Brain microvascular endothelial cell (primary cell): ENCODE results near the gene AMOTL1.

Experiments used
- DNase-seq: peaks from one replicate; pipeline ENCODE4 v3.0.0-alpha.2; 2020
- H3K27ac ChIP-seq: fragments of 250-450 bp; sonication (Bioruptor Pico); 2 replicates; pipeline ENCODE4 v1.5.1; 2020; ENCODE audit warnings: mild to moderate bottlenecking, moderate library complexity
- H3K27me3 ChIP-seq: fragments of 250-450 bp; sonication (Bioruptor Pico); replicated peaks from 2 replicates; pipeline ENCODE4 v1.5.1; 2020; ENCODE audit warnings: mild to moderate bottlenecking
- H3K36me3 ChIP-seq: fragments of 250-450 bp; sonication (Bioruptor Pico); replicated peaks from 2 replicates; pipeline ENCODE4 v1.5.1; 2020; ENCODE audit warnings: mild to moderate bottlenecking
- H3K4me3 ChIP-seq: 2 replicates; pipeline ENCODE4 v1.5.1; 2011; ENCODE audit warnings: low read depth, mild to moderate bottlenecking, control low read depth, low read length, moderate library complexity
- in situ Hi-C: cut with HindIII; loops from 2 replicates; pipeline ENCODE4 v1.10.0; 2017; ENCODE audit warnings: low sequenced_read_pairs, low pct_ligation_motif_present
- TF ChIP-seq, protein P1 (sequence below): IDR thresholded peaks from 2 replicates; pipeline ENCODE4 v1.5.1; 2011; ENCODE audit warnings: low read depth, mild to moderate bottlenecking, moderate library complexity, low read length, control low read depth, inconsistent platforms; ENCODE audit errors: missing control alignments

AMOTL1 gene

DNA sequence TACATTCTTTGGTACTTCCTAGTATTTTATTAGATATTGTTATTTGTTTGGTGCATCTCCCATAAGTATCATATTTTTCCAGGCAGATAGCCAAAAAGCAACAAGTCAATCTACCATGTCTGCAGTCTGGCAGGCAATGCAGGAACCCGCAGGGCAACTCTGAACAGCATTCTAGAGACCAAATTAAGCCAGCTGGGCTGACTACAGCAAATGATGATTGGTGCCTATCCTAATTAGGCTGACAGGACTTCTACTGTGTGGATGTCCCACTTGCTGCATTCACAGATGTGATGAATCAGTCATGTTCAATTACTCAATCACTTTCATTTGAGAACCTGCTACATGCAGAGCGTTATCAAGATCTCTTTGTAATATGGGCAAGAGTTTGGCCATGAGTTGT lies 40.3 kb upstream of the AMOTL1 start:
- TF ChIP-seq, protein P1, sequence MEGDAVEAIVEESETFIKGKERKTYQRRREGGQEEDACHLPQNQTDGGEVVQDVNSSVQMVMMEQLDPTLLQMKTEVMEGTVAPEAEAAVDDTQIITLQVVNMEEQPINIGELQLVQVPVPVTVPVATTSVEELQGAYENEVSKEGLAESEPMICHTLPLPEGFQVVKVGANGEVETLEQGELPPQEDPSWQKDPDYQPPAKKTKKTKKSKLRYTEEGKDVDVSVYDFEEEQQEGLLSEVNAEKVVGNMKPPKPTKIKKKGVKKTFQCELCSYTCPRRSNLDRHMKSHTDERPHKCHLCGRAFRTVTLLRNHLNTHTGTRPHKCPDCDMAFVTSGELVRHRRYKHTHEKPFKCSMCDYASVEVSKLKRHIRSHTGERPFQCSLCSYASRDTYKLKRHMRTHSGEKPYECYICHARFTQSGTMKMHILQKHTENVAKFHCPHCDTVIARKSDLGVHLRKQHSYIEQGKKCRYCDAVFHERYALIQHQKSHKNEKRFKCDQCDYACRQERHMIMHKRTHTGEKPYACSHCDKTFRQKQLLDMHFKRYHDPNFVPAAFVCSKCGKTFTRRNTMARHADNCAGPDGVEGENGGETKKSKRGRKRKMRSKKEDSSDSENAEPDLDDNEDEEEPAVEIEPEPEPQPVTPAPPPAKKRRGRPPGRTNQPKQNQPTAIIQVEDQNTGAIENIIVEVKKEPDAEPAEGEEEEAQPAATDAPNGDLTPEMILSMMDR = no peak
- H3K27ac ChIP-seq = no peak overlapping the region
- H3K4me3 ChIP-seq = no peak overlapping the region
- no peaks in the 10 kb centered on the region for H3K36me3 ChIP-seq
- no peaks in the 10 kb centered on the region for H3K27me3 ChIP-seq
- in situ Hi-C loops = no loop called here
- DNase-seq = no peak

DNA sequence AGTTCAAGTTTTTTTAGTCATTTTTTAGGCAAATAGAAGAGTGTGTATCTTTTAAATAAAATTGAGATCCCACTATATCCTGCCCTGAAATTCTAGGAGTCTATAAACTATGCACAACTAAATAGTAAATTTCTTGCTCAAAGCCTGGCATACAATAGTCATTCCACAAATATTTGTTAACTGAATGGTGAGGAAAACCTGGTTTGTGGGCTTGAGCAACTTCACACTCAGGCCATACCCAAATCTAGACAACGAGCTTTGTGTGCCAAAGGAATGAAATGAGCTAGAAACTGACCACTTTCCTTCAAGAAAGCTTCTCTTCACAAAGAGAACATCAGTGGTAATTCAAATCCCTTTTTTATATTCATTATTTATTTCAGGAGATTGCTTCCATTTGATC lies 39.6 kb upstream of the AMOTL1 start:
- no peak for DNase-seq
- Histone ChIP-seq H3K36me3 (no peaks in the 10 kb centered on the region), H3K27ac (no peak overlapping the region), H3K4me3 (no peak overlapping the region), H3K27me3 (no peaks in the 10 kb centered on the region)
- in situ Hi-C loops = no loop called here
- TF ChIP-seq, protein P1 = no peak

DNA sequence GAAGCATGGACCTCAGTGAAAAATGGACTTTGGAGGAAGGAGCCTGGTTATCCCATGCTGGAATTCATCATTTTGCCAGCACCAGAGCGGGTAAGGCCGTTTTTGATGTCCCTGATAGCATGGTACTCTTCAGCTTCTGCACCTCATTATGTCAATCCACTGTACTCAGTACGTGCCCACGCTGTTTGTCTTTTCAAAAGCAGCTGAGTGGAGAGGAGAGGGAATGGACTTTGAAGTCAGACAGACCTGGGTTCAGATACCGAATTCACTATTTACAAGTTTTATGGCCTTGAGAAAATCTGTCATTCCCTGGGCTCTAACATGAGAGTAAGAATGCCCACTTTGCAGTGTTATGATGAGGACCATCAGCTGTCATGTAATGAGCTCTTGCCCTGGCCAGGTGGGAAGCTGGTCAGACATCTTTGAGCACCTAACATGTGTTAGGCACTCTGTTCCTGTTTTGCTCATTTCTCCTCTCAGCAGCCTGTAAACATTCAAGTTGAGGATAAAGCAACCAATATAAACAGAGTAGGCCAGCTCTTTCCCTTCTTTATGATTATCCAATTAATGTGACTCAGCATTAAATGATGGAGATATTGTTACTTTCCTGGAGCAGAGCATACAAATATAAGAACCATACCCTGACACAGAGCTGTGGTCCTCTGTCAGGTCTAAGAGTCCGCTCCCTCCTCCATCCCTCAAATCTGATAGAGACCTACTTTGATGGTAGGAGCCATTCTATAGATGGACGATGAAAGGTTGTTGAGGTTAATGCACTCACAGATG lies 39.0 kb upstream of the AMOTL1 start:
- H3K27ac ChIP-seq = no peak overlapping the region
- TF ChIP-seq, protein P1 = no peak
- in situ Hi-C loops = no loop called here

GRCh38 chr11:94730153-94730552 lies 38.0 kb upstream of the AMOTL1 start:
- H3K36me3 ChIP-seq = no peaks in the 10 kb centered on the region
- H3K4me3 ChIP-seq = no peak overlapping the region
- H3K27ac ChIP-seq = no peak overlapping the region
- H3K27me3 ChIP-seq = no peaks in the 10 kb centered on the region
- in situ Hi-C loops = no loop called here
- DNase-seq = no peak
- TF ChIP-seq, protein P1 = no peak

More for the DNA sequence above, 39.0 kb upstream of the AMOTL1 start:
- no peak overlapping the region for H3K4me3 ChIP-seq
- H3K27me3 ChIP-seq = no peaks in the 10 kb centered on the region
- no peaks in the 10 kb centered on the region for H3K36me3 ChIP-seq
- no peak for DNase-seq

DNA sequence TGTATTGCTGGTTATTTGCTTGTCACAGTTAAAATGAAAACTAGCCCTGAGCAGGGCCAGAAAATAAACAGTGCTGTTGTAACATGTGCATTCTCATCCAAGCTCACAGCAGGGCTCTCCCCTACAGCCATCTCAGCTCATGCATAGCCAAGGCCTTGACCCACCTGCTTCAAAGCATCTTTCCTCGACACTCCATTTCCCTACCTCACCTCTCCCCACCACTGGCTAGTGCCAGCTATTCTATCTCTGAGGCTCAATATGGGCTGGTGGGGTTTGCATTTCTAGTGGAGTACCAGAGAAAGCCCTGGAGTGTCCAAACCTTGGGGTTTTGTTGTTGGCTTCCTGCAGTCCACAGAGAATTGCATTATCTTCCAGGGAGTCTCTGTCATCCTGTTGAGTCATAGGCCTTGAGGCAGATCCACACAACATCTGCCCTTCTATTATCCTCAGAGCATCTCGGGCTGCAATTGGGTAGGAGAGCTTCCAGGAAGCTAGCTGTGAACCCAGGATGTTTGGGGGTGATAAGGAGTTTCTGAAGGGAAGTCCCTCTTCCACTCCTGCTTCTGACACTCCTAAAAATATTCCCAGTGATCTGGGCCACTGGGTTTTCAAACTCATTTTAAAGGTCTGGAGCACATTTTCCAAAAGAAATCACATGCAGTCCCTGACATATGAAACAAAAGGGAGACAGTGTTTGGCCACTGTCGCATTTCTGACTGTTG lies 36.1 kb upstream of the AMOTL1 start:
- Histone ChIP-seq H3K36me3 (no peaks in the 10 kb centered on the region), H3K4me3 (no peak overlapping the region), H3K27me3 (no peaks in the 10 kb centered on the region), H3K27ac (peak overlapping the region; percentile 77)
- in situ Hi-C loops = no loop called here
- TF ChIP-seq, protein P1 = no peak
- peak; percentile 84 for DNase-seq
